CD4-positive, alpha-beta T cell treated with Interleukin-15 for 4 hours (primary cell): ENCODE results near the gene TNFAIP2.

Experiments used
- DNase-seq: peaks from one replicate; pipeline ENCODE4 v3.0.0-alpha.2; 2020; ENCODE audit warnings: low spot score

Gene TNFAIP2, protein sequence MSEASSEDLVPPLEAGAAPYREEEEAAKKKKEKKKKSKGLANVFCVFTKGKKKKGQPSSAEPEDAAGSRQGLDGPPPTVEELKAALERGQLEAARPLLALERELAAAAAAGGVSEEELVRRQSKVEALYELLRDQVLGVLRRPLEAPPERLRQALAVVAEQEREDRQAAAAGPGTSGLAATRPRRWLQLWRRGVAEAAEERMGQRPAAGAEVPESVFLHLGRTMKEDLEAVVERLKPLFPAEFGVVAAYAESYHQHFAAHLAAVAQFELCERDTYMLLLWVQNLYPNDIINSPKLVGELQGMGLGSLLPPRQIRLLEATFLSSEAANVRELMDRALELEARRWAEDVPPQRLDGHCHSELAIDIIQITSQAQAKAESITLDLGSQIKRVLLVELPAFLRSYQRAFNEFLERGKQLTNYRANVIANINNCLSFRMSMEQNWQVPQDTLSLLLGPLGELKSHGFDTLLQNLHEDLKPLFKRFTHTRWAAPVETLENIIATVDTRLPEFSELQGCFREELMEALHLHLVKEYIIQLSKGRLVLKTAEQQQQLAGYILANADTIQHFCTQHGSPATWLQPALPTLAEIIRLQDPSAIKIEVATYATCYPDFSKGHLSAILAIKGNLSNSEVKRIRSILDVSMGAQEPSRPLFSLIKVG

DNA sequence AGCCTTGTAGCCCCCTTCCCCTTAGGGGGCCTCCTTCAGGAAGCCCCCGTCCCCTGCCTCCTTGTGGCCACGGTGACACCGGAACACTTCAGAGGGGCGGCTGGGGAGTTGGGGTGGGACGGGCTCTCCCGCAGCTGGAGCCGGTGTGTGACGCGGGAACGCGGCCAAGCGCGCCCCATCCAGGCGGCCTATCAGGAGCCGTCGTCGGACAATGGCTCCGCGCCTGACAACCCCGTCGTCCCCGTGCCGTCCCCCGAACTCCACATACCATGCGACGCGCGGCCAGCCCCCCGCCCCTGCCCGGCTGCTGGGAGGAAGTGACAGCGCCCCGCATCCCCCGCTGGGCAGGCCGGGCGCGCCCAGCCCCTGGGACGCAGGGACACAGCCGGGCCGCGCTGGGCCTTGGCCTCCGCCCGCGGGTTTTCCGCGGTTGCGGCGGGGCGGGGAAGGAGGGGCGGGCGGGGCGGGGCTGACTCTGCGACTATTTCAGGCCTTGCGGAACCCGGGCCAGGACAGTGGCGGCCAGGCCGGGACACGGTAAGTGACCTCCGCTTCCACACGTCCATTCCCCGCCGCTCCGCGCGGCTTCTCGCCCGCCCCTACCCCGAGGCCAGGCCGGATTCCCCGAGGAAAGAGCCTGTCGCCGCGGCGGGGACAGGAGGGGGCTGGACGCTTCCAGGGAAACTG, at the start of gene TNFAIP2:
TSS of gene TNFAIP2 (plus strand) at position 515 of the 687 bp plus-strand sequence. CDS start 2,997 bp downstream, outside the sequence.
- DNase-seq = no peak

DNA sequence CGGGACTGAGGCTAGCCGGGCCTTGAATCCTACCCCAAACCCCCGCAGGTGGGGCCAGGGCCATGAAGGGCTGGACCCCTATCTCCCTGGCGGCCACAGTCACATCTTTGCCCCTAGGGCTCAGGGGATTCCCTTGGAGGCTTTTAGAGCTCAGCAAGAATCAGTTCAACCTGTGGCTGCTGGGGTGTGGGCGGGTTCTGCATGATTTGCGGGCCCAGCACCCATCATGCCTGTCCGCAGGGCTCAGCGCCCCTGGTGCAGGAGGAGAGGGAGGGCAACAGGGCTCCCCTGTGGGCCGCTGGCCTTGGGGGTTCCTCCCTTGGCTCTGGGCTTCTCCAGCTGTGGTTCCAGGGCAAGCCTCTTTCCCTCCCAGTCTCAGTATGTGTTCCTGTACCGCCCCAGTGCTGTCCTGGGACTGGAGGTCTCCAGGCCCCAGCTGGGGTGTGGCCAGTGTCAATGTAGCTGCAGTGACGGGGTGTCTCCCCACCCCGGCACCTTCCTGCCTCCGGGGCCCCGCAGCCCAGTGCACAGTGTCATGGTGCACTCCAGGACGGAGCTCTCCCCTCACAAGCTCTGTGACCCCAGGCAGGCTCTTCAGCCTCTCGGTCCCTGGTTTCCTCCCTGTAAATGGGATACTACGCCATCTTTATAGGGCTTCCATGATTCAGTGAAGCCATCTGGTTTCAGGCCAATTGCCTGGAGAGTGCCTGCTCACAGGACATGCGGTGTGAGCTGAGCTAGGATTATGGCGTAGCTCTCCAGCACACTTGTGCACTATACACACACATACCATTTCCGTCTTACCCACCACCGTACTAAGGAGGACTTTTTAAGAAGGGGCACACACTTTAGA, 49.2 kb upstream of the TNFAIP2 start:
- DNase-seq = no peak

DNA sequence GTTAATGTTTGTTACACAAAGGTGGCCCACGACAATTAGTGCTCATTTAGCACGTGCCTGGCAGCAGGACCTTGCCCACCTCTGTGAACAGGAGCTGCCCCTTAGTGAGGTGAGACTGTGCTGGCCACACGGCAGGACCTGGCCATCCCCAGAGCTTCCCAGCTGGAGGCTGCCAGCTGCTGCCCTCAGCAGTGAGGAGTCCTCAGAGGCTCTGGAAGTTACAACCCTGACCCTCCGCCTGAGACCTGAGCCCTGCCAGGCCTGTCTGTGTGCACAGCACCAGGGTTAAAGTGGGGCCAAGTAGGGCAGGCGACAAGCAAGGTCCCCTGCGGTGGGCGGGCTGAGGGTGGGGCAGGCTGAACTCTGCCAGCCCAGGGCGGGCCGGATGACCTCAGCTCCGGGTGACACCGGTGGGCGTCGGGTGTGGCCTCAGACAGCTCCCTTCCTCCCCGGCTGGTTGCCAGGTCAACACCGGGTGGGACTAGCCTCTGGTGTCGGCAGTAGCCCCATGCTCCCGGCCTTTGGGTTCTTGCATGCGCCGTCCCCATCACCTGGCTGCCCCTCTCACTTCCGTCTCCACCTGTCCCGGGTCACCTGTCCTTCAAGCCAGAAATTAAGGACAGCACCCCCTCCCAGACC, 48.4 kb upstream of the TNFAIP2 start:
- DNase-seq = no peak

DNA sequence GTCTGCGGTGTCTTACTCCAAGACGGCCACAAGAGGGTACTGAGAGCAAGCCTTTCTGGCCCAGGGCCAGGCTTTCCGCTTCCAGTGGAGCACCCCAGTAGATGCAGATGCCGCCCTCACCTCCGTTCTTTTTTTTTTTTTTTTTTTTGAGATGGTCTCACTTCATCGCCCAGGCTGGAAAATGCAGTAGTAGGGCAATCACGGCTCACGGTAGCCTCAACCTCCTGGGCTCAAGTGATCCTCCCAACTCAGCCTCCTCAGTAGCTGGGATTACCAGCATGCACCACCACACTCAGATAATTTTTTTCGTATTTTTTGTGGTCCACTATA, 44.9 kb upstream of the TNFAIP2 start:
- DNase-seq = peak; percentile 77

DNA sequence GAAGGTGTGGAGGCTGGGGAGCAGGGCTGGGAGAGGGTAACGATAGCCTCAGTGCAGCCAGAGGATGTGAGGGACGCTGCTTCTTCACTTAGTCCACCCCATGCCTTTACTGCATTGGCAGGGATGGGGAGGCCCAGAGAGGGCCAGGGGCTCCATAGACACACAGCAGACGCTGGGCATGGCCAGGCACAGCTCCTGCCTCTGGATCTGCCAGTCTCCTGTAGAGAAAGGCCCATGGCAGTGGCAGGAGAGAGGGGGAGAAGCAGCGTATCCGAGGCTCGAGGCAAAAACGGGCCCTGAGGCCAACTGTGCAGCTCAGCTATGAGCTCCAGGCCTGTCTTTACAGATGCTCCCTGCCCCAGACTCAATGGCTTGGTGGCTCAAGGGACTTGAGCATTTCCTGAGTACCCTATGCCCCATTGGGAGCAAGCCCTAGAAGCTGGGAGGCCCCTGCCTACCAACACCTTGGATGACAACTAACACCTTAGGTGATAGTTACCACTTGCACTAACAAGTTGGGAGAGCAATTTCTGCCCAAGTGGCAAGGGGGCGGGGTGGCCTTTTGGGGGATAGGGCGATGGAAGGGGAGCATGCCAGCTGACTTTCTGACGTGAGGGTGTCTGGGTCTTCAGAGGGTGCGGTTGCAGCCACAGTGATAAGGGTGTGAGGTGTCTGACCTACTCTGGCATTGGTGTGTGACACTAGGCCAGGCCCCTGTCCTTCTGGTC, 44.2 kb upstream of the TNFAIP2 start:
- DNase-seq = no peak

DNA sequence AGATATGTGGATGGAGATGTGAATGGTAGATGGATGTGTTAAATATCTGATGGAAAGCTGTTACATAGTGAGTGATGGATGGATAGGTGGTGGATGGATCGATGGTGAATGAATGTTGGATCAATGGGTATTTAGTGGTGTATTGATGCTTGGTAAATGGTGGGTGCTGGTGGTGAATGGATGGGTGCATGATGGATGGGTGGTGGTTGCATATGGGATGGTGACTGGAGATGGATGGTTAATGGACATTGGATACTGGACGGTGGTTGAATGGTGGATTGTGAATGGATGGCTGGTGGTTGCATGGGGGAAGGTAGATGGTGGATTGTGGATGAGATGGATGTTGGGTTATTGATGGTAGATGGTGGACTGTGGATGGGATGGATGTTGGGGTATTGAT, 41.3 kb upstream of the TNFAIP2 start:
- no peak for DNase-seq

DNA sequence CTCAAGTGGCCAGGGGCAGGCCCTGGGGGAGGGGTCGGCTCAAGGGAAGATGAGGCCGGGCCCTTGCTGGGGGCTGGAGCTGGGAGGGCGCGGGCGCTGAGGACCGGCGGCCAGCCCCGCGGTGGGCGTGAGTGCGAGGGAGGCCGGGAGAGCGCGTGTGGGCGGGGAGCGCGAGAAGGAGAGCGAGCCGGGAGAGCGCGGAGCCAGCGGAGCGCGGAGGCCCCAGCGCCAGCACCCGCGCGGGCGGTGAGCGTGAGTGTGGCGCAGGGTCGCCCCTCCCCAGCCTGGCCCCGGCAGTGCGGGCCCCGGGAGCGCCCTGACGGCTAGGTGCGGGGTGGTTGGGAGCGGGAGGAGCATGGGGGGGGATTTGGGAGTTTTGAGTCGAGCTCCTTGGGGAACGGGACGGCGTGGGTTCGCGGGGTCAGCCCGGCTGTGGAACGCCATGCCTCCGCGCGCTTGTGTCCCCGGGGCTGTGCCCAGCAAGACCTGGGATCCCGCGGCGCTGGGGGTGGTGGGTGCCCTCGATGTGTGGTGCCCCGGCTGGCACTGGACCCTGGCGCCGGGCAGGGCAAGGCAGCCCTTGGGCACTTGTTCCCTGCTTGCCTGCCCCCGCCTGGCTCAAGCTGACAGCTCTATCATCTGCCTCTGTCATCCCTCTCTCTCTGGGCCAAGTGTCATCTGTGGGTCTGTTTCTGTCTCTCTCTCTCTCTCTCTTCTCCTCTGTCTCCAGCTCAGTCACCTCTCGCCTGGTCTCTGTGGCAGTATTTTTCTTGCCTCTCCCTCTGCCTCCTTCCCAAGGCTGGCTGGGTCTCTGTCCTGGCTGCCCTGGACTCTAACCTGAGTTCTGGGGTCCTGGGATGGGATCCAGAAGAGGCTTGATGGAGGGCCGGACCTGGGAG, 39.0 kb upstream of the TNFAIP2 start, which contains the start of gene LBHD2:
TSS of gene LBHD2 (plus strand) at position 190 of the 899 bp plus-strand sequence. CDS start 1,803 bp downstream, outside the sequence.
- DNase-seq = no peak

DNA sequence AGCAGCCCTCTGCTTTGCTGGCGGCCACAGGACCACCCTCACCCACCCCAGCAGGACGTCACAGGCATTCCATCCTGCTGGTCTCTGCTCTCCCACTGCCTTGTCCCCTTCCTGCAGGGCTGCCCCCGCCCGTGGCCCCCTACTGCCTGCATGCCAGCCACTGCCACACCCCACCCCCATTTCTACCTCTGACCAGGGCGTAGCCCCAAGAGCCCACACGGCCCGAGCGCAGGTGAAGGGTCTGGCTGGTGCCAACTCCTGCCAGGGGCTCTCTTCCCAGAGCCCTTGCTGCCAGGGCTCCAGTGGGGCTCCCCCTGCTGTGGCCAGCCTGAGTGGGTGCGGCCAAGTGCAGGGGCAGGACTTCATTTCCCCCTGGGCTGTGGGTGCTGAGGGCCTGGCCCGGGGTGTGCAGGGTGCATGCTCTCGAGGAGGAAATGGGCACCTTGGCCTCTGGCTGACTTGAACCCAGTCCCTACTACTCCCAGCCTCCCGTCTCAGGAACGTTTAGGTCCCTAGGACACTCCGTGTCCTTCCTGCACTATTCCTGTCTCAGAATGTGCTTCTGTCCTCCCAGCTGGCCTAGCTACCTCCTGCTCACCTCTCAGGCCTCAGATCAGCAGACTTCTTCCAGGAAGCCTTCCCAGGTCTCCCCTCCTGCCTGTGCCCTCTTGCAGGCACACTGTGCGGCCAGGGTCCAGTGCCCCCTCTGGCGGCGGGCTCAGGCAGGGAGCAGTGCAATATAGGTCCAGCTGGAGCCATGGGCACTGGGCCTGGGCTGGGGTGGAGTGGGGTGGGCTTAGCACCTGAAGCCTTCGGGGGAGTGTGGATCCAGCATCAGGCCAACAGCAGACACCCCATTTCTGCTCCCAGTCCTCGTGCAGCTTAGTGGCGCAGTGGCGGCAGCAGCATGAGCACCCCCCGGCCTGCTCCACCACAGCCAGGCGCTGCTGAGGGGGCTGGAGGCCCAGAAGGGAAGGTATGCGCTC, 37.9 kb upstream of the TNFAIP2 start:
- no peak for DNase-seq

DNA sequence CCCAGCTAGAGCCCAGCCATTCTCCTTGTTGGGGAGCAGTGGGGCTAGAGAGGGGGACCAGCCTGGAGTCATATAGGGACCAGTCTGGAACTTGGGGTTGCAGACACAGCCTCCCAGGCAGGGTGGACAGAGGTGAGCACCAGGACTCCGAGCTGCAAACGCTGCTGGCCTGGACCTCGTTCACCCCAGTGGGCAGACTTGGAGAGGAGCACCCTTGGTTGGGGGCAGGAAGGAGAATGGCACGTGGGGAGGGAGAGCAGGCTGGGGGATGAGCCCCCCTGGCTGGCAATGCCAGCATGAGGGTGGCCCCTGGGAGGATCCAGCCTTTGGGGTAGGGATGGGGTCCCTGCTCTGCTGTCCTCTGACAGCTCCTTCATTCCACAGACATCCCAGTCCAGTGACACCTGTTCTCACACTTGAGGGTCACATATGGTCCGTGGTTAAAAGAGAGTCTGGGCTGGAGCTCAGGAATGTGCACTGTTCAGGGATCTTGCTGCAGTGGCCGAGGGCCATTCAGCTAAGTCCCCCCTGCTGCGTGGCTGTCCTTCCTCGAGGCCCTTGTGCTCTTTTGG, 36.4 kb upstream of the TNFAIP2 start:
- DNase-seq = no peak

DNA sequence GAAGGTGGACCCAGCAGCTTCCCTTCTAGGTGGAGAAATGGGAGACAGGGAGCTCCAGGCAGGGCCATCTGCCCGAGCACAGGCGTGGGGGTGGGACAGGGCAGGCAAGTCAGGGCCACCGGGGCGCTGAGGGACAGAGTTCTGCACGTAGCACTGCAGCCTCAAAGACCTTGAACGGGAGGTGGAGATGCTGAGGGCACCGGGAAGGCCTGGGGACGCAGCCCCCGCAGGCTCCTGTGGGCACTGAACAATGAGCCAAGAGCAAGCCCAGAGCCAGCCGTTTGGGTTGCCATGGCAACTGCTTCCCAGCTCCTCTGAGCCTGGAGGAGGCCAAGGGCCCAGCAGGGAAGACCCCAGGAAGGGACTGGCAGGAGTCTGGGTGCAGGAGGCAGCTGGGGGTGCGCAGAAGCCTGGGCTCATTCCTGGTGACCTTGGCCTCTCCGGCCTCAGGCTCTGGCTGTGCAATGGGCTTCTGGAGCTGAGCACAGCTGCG, 35.9 kb upstream of the TNFAIP2 start:
- DNase-seq = no peak

DNA sequence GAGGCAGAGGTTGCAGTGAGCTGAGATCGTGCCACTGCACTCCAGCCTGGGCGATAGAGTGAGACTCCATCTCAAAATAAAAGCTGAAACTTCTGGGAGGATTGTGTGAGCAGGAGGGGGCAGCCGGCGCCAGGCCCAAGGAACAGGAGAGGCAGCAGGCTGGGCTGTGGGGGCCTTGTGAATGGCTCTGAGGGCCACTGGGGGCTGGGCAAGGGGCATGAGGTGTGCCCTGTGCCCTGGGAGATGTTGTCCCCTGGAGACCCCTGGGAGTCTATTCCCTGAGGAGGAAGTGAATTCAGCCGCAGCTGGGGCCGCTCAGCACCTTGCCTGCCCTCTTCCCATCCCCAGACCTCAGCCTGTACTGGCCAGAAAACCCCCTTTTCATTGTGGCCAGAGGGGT, 34.3 kb upstream of the TNFAIP2 start:
- no peak for DNase-seq

DNA sequence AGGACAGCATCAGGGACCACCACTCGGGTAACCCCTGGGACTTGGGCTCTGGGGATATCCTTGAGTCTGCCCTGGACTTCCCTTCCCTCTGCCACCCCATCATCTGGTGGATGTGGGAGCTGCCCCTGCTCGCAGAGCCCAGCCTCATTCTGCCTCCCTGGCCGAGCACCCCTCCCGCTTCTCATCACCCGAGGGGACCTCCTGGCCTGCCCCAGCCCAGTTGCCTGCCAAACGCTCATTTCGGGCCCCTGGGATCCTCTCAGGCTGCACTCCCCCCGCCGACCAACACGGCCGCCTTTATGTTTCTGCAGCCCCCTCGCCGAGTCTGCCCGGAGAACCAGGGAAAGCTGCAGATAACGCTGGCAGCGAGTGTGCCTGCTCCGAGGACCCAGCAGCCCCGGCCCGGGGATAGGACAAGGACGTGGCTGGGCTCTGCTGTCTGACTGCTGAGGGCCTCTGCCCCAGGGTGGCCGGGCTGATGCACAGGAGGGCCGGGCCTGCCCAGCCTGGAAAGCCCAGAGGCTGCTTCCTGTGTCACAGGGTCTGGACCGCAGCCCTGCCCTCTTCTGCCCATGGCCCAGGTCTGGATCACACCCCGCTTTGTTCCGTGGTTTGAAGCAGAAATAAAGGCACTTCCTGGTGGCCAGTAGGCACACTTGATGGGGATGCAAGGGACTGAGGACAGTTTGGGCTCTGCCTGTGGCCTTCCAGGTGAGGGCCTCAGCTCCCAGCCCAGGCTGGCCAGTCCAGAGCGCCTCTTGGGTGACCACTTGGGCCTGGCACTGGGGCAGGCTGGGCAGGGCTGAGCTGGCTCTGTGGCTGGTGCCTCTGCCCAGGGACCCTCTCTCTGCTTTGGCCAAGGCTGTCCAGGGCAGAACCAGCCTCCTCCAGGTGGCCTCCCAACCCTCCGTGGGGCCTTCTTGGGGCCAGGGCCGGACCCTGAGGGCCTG, 33.6 kb upstream of the TNFAIP2 start:
- no peak for DNase-seq

DNA sequence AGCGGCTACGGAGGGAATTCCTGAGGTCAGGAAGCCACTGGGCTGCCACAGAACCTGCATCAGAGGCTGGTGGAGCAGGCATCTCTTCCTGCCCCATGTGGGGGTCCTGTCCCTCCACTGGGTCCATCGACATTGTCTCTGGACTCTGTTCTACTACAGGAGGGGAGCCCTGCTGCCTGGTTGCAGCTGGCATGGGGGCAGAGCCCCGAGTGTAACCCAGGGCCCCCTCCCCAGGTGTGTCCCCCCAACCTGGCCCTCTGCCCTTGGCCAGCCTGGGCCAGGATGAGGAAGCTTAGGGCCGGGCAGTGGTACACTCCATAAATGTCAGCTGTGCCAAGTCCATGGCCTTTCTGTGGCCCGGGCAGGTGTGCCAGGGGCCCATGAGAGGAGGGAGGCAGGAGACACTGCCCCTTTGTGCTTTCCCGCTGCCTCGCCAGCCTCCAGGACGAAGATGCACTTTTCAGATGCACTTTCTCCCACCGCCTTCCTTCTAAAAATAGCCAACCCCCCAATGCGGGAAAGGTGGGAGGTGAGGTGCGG, 32.7 kb upstream of the TNFAIP2 start:
- DNase-seq = no peak

DNA sequence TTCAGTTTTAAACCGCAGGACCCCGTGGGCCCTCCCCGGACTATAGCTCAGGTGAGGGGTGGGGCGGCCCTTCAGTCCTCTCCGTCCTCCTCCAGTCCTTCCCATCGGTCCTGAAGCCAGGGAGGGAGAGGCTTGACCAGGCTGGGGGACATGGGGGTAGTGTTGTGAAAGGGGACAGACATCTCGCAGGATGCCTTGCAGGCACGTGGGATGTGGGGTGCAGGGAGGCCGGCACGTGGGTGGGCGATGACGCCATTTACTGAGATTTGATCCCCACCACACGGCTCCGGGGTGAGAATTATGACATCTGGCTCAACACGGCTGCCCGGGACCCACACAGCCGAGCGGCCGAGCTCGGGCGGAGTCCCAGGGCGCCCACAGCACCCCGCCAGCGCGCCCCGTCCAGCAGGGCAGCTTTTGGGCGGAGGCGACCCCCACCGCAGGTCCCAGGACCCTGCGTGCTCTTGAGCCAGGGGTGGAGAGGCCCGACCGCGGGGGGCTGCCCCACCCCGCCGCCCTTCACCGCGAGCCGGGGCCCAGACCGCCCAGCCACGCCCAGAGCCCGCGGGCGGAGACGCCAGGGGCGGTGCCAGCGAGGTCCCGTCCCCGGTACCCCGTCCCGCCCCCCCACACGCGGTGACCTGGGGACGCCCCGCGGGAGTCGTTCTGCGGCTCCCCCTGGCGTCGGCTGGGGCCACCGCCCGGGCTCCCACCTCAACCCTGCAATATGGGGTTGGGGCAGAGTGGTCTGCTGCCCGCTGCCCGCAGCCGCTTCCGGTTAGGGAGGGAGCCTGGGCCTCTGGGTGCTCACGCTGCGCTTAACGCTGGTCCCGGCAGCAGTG, 32.0 kb upstream of the TNFAIP2 start:
- peak; percentile 71 for DNase-seq

DNA sequence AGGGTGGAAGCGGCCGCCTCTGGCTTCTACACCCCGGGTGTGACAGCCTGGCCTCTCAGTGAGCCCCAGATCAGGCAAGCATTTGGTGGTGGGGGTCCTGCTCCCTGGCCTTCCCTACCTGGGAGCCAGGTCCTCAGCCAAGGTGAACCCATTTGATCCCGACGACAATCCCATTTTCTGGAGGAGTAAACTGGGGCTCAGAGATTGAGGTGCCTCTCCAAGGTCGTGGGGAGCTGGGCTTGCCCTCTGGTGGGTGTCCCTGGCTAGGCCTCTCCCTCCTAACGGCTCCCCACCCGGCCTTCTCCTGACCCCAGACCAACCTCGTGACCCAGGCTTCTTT, 31.4 kb upstream of the TNFAIP2 start:
- no peak for DNase-seq
